K562 (cell line): ENCODE data around the gene SLC38A11.

Source experiments
- CAMTA2 ChIP-seq: fragments of 250-450 bp; sonication (Bioruptor Pico); conservative IDR thresholded peaks from 2 replicates; pipeline ENCODE4 v1.5.1; 2022
- CTCF ChIP-seq, 3 experiments: IDR thresholded peaks in 2 of 3; conservative IDR thresholded peaks in 1 of 3; 2 replicates each; pipeline ENCODE4 v1.5.1; 2011 to 2012; ENCODE audit warnings: low read length in 3 of 3, mild to moderate bottlenecking in 3 of 3, control low read depth in 2 of 3, improper control_type of control experiment in 1 of 3, inconsistent platforms in 1 of 3, low read depth in 1 of 3, mixed read lengths in 1 of 3, moderate library complexity in 1 of 3; ENCODE audit not compliant: insufficient read depth in 2 of 3
- HDAC2 ChIP-seq: fragments of 450-650 bp; IDR thresholded peaks from 2 replicates; pipeline ENCODE4 v1.6.1; 2016; ENCODE audit warnings: mild to moderate bottlenecking
- NFXL1 ChIP-seq: fragments of 450-650 bp; formaldehyde crosslinking; IDR thresholded peaks from 2 replicates; pipeline ENCODE4 v1.4.0; 2021; ENCODE audit warnings: mild to moderate bottlenecking
- PRPF4 ChIP-seq: fragments of 200-400 bp; formaldehyde crosslinking; IDR thresholded peaks from one replicate; pipeline ENCODE4 v1.6.1; 2017; ENCODE audit warnings: low read length, low read depth, mild to moderate bottlenecking; ENCODE audit not compliant: insufficient read depth, poor library complexity, severe bottlenecking
- PYGO2 ChIP-seq: fragments of 450-650 bp; IDR thresholded peaks from 2 replicates; pipeline ENCODE4 v1.6.1; 2016; ENCODE audit warnings: mild to moderate bottlenecking, missing genetic modification characterization, moderate library complexity, missing compliant biosample characterization
- RAD51 ChIP-seq: fragments of 450-650 bp; IDR thresholded peaks from 2 replicates; pipeline ENCODE4 v1.7.1; 2016; ENCODE audit warnings: low read depth, mild to moderate bottlenecking, borderline replicate concordance
- RFX5 ChIP-seq: IDR thresholded peaks from 2 replicates; pipeline ENCODE4 v1.6.1; 2011; ENCODE audit warnings: low read depth, mild to moderate bottlenecking, improper control_type of control experiment, low read length
- ZZZ3 ChIP-seq: fragments of 450-650 bp; IDR thresholded peaks from 2 replicates; pipeline ENCODE4 v1.6.1; 2016; ENCODE audit warnings: antibody characterized with exemption, mild to moderate bottlenecking, moderate library complexity
- TF ChIP-seq, protein P1 (sequence below): fragments of 450-650 bp; formaldehyde crosslinking; IDR thresholded peaks from 2 replicates; pipeline ENCODE4 v1.4.0; 2022; ENCODE audit warnings: missing genetic modification characterization

GRCh38 chr2:164917296-164917903 is 37.9 kb downstream of the SLC38A11 start:
- TF ChIP-seq CTCF (IDR thresholded peaks at IDR 0.05 in 2 of 3, conservative IDR thresholded peaks at IDR 0.05 in 1 of 3; ENCODE audit: insufficient read depth in 2 of 3, low read depth in 1 of 3, low read length in 3 of 3) (no peak), HDAC2 (no peak), RFX5 (no peak), PYGO2 (tag) (no peak), CAMTA2 (CRISPR knock-in tag) (no peak), PRPF4 (no peak), RAD51 (no peak), NFXL1 (CRISPR knock-in tag) (no peak), ZZZ3 (no peak)
- TF ChIP-seq, protein P1, sequence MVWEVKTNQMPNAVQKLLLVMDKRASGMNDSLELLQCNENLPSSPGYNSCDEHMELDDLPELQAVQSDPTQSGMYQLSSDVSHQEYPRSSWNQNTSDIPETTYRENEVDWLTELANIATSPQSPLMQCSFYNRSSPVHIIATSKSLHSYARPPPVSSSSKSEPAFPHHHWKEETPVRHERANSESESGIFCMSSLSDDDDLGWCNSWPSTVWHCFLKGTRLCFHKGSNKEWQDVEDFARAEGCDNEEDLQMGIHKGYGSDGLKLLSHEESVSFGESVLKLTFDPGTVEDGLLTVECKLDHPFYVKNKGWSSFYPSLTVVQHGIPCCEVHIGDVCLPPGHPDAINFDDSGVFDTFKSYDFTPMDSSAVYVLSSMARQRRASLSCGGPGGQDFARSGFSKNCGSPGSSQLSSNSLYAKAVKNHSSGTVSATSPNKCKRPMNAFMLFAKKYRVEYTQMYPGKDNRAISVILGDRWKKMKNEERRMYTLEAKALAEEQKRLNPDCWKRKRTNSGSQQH (CRISPR knock-in tag) = no peak
